ENCODE results near the gene ZNF878. TPM values are rescaled to one million over a fixed set of nuclear protein-coding genes. Genes with fewer than 3 reads are reported as not detected.

Gene ZNF878
- total RNA-seq, 1 experiment from 2014 or later: not detected

- no peaks in the 10 kb centered on the region for H3K27me3 Mint-ChIP-seq (ENCODE audit: insufficient read depth, unreplicated experiment)
Observed at GRCh38 chr19:11995174-11995573, 57.6 kb downstream of the ZNF878 start.

More at GRCh38 chr19:11995174-11995573, 57.6 kb downstream of the ZNF878 start:
- DNase-seq (ENCODE audit: unreplicated experiment): no peak
- H3K4me3 Mint-ChIP-seq (ENCODE audit: unreplicated experiment): no peak overlapping the region
- no peaks in the 10 kb centered on the region for H3K4me1 Mint-ChIP-seq (ENCODE audit: insufficient read depth, unreplicated experiment)
- no peak overlapping the region for H3K27ac Mint-ChIP-seq (ENCODE audit: low read depth, unreplicated experiment)
- ChIA-PET POLR2A (no interaction called here), CTCF (interaction anchor here (0.7 kb wide), 1 partner anchor 38 kb away, joined by 5 read pairs; no protein-coding TSS in a partner anchor)
- no peaks in the 10 kb centered on the region for H3K36me3 Mint-ChIP-seq (ENCODE audit: insufficient read depth, unreplicated experiment)
- BruUV-seq (replicated peaks): no TSS peak
- intact Hi-C loops (cut with micrococcal nuclease): no loop called here
- no peak for TF ChIP-seq CTCF (IDR thresholded peaks at IDR 0.05; ENCODE audit: unreplicated experiment)
- peaks cover 11% of the 10 kb centered on the region for H3K9me3 Mint-ChIP-seq (ENCODE audit: unreplicated experiment)

Other genes with a start within 250 kb of the ZNF878 start
- gene ZNF440, start 238.7 kb downstream of the ZNF878 start, total RNA-seq (2022): 2.6 and 3.5 TPM in 2 replicates
- not detected in 2 replicates for gene ZNF439, start 204.2 kb downstream of the ZNF878 start, total RNA-seq (2022)
- not detected in 2 replicates for gene ZNF69, start 165.2 kb downstream of the ZNF878 start, total RNA-seq (2022)
- 5.6 and 5.9 TPM in 2 replicates for gene ZNF700, start 127.9 kb downstream of the ZNF878 start, total RNA-seq (2022)
- 0.23 and 0.25 TPM in 2 replicates for gene ZNF763, start 87.9 kb downstream of the ZNF878 start, total RNA-seq (2022)
- gene ZNF433, start 17.3 kb downstream of the ZNF878 start, total RNA-seq (2022): 1.3 and 1.6 TPM in 2 replicates
- not detected in 2 replicates for gene ZNF844, start 11.8 kb upstream of the ZNF878 start, total RNA-seq (2022)
- 1.4 and 4.0 TPM in 2 replicates for gene ZNF20, start 87.4 kb upstream of the ZNF878 start, total RNA-seq (2022)
- gene ZNF625, start 103.8 kb upstream of the ZNF878 start, total RNA-seq (2022): 0.37 TPM in 1 of 2 replicates, not detected in the other
- gene ZNF136, start 110.1 kb upstream of the ZNF878 start, total RNA-seq (2022): 3.7 and 4.3 TPM in 2 replicates
- 10.3 and 10.5 TPM in 2 replicates for gene ZNF44, start 241.9 kb upstream of the ZNF878 start, total RNA-seq (2022)